HG02623 (cell line): ENCODE data around the gene CC2D2B.
"Not testable (repeated sequence)": the region's sequence is repeated elsewhere in the genome, so short reads cannot be mapped to it uniquely, and the experiment has no call there.

Experiments
- ATAC-seq: cut with Tn5 transposase; IDR thresholded peaks from one replicate; pipeline ENCODE4 v1.9.1; 2021; ENCODE audit warnings: moderate library complexity; ENCODE audit not compliant: unreplicated experiment

Gene CC2D2B

DNA sequence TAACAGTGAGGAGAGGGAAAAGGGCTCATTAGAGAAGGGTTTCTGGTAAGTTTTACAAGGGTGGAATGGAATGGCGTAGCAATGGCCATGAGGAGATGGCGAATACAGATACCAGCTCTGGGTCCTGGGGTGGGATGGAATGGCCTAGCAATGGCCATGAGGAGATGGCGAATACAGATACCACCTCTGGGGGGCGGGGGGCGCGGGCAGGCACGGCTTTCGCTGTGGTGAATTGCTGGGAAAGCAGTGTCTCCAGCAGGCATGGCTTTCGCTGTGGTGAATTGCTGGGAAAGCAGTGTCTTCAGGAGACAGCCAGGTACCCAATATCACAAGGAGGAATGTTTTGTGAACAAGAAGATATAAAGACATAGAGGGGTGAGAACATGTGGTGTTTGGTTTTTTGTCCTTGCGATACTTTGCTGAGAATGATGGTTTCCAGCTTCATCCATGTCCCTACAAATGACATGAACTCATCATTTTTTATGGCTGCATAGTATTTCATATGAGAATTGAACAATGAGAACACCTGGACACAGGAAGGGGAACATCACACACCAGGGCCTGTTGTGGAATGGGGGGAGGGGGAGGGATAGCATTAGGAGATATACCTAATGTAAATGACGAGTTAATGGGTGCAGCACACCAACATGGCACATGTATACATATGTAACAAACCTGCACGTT lies 1.7 kb upstream of the CC2D2B start:
- ATAC-seq: not testable (repeated sequence)

DNA sequence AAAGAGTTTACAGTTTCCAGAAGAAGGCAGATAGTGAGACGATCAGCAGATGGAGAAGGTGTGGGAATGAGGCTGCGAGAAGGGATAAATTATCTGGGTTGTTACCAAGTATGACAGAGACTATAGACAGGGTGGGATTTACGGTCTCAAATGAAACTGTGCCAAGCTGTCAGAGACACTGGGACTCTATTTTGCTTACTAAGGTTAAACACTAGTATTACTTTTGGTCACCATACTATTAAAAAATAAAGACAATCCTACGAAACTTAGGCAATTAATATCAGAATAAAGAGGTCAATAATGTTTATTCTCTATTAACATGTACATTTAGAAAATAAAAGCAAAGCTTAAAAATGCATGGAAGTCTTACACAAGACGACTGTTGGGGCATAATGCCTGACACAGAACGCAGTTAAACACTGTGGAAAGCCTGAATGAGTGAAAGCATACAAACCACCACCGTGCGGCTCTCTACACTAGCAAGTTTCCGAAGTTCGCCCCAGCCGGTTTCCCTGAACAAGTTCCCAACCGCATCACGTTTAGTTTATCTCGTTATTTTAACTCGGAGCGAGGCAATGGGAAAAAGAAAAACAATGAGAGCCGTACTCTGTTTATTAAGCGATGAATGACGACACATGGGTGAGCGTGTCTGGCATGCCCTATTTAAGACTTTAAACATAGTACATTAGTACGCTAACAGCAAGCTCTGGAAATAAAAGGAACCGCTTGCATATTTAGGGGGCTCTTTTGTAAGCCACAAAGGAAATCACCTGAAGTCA lies 909 bp upstream of the CC2D2B start:
- peak; percentile 26 for ATAC-seq

DNA sequence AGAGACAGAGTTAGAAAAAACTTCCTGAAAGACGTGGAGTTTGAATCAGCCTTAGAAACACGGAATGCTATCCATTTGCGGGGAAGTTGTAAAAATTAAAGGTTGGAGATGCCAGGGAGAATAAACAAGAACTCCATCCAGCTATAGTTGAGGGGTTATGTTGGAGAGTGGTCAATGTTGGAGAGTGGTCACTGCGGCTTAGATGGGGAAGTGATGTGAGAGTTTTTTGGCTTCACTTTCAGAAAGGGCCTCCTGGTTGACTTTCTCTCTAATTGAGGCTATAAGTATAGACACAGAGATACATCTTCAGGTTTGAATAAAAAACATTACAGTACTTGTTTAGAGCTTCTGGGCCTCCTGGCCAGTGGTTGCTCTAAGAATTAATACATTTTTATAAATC lies 675 bp downstream of the CC2D2B start:
- no peak for ATAC-seq

DNA sequence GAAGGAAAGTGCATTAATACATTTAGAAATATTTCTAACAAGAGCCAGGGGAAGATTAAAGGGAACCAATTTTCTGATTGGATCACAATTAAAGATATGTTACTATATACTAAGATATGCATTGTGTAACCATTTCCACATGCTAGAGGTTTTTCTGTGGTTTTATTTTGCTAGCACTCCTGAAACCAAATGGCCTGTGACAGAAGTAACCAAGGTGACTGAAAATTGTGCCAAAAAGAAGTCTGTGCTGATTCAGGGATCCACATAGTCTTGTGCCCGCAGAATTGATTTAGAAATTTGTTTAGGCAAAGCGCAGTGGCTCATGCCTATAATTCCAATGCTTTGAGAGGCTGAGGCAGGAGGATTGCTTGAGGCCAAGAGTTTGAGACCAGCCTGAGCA lies 1.8 kb downstream of the CC2D2B start:
- ATAC-seq: no peak

DNA sequence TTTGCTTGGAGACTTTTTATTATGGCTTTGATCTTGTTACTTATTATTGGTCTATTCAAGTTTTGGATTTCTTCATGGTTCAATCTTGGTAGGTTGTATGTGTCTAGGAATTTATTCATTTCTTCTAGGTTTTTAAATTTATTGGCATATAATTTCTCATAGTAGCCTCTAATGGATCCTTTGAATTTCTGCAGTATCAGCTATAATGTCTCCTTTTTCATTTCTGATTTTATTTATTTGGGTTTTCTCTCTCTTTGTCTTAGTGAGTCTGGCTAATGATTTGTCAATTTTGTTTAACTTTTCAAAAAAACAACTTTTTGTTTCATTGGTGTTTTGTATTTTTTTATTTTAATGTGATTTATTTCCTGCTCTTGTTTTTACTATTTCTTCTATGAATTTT lies 8.3 kb downstream of the CC2D2B start:
- not testable (repeated sequence) for ATAC-seq

DNA sequence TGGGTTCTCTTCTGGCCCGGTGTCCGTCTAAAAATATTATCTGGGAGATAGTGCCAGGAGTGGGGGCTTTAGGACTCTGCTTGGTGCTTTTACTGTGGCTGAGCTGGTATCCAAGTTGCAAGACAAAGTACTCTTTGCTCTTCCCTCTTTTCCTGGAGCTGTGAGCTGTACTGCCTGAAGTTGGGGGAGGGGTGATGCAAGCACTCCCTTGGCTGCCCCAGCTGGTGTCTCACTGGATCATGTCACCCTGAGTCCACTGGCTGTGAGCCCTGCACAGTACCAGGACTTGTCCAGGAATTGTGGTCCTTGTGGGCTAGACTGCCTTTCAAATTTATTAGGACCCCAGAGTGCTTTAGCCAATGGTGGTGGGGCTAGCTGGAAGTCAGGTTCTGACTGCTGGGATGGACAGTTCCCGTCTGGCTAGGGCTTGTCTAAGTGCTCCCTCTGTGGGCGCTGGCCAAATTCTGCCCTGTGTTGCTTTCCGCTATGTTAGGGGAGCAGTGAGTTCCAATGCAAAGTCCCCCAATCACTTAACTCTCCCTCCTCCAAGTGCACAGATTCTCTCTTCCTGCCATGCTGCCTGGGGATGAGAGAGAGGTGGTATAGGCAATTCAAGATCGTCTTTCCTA lies 13.1 kb downstream of the CC2D2B start:
- no peak for ATAC-seq

DNA sequence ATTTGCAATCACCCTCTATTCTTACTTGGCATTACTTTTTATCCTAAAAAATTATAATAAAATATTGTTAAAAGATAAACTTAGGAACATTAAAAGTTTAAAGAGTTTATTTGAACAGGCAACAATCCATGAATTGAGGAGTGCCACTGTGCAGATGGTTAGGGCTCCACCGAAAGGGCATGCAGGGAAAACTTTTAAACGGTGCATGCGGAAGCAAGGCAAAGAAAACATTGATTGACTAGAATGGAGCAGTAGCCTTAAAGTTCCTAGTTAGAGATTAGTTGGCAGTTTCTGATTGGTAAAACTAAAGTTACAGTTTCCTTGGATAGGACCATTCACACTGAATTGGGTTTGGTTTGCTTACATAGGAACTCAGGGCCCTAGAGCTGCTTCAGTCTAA lies 17.3 kb downstream of the CC2D2B start:
- no peak for ATAC-seq

DNA sequence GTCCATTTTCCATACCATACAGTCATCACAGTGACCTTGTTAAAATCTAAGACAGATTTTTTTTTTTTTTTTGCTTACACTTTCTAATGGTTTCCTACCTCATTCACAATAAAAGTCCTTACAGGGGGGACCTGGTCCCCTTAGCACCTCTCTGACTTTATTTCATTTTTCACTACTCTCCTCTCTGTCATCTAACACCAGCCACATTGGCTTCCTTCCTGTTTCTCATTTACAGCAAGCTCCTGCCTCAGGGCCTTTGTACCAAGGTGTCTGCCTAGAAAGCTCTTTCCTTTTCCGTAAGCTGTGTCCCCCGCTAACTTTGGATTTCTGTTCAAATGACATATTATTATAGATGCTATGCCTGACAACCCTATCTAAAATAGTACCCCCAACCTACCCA lies 27.7 kb downstream of the CC2D2B start:
- ATAC-seq: no peak

DNA sequence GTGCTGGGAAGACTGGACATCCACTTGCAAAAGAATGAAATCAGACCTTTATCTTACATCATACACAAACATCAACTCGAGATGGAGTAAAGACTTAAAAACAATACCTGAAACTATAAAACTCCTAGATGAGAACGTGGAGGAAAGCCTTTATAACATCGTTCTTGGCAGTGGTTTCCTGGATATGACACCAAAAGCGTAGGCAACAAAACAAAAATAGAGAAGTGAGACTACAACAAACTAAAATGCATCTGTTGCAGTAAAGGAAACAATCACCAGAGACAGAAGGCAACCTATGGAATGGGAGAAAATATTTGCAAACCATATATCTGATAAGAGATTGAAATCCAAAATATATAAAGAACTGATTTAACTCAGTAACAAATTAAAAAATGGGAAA lies 33.3 kb downstream of the CC2D2B start:
- ATAC-seq: no peak

DNA sequence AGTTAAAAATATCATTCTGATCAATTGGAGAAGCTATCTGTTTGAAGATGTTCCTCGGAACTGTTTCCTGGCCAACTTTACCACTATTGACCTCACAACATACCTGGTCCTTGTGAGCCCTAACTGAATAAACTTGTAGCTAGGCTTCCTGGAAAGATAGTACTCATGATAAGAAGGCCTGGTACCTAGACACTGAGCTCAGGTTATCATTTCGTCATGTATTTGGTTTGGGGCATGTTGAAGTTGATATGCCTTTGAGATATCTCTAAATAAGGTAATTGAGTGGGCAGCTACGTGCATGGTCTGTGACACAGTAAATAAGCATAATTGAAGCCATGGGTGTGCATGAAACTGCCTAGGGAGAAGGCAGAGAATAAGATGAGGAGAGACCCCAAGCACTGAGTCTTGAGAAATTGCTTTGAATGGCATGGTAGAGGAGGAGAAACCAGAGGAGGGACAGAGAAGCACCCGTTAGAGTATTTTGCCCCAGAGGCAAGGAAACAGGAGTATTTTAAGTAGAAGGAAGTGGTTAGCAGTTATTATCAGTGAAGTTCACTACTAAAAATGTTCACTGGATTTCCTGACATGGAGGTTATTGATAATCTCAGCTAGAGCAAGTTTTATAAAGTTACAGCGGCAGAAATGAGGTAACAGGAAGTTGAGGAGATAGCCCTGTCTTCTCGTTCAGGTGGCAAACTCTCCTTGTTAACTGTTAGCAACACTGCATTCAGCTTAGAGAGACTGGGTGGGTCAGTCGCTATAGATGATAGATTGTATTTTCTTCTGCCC lies 55.6 kb downstream of the CC2D2B start:
- no peak for ATAC-seq

DNA sequence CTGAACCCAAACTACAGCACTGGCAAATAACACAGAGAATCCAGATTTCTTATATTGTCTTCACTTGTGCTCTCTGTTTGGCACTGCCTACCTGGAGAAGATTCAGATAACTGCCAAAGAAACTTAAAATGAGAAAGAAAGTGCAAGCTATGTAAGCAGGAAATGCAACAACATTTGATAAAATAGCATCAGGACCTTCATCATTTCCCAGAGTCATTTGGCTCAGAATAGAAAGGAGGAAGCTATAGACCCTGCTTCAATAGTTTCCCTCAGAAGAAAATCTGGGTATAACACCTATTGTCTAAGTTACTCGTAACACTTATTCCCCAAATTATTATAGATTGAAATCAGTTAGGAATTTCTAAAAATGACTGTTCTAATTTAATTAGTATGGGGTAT lies 56.2 kb downstream of the CC2D2B start:
- ATAC-seq: no peak

DNA sequence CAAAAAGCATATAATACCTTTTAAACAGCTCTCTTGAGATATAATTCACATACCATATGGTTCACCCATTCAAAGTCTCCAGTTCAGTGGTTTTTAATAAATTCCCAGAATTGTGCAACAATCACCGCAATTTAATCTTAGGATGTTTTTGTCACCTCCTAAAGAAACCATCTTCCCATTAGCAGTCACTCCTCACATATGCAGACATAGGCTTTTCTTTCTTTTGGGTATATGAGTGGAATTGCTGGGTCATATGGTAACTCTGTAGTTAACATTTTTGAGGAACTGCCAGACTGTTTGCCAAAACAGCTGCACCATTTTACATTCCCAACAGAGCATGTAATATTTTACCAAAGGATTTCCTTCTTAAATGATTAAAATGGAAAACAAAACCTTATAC lies 57.0 kb downstream of the CC2D2B start:
- no peak for ATAC-seq

DNA sequence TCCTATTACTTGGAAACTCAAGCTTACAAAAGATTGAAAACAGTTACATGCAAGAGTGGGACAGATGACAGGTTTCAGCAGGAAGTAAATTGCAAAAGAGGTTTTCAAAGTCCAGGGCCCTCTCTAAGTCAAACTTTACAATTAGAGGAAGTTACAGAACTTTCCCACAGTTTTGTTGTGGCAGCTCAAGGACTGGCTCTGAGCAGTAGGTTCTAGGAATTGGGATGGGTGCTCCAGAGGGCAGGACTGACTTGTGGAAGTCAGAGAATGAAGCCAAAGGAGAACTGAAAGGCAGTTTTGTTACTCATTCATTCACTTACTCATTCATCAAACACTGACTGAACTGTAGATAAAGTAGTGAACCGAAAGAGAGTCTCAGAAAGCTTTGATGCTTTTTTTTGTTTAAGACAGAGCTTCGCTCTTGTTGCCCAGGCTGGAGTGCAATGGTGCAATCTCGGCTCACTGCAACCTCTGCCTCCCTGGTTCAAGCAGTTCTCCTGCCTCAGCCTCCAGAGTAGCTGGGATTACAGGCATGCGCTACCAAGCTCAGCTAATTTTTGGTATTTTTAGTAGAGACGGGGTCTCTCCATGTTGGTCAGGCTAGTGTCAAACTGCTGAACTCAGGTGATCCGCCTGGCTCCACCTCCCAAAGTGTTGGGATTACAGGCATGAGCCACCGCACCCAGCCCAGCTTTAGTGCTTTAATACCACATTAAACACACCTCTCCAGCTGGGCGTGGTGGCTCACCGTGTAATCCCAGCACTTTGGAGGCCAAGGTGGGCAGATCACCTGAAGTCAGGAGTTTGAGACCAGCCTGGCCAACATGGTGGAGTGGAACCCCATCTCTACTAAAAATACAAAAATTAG lies 68.8 kb downstream of the CC2D2B start:
- no peak for ATAC-seq

DNA sequence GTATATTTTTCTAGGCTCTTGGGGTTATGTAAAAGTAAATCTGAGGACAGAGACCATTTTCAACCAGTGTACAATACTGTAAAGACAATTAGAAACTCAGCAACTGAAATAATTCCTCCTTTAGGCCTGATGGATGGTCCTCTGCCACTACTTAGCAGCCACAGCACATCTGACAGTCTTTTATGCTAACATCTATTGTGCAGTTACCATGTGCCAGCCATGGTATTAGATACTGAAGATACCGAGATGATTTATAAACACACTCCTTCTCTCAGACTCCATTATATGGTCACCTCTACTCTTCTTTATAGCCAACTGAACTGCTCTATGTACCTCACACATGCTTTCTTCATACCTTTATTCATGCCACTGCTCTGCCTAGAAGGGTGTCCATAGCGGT lies 74.4 kb downstream of the CC2D2B start:
- ATAC-seq: no peak

DNA sequence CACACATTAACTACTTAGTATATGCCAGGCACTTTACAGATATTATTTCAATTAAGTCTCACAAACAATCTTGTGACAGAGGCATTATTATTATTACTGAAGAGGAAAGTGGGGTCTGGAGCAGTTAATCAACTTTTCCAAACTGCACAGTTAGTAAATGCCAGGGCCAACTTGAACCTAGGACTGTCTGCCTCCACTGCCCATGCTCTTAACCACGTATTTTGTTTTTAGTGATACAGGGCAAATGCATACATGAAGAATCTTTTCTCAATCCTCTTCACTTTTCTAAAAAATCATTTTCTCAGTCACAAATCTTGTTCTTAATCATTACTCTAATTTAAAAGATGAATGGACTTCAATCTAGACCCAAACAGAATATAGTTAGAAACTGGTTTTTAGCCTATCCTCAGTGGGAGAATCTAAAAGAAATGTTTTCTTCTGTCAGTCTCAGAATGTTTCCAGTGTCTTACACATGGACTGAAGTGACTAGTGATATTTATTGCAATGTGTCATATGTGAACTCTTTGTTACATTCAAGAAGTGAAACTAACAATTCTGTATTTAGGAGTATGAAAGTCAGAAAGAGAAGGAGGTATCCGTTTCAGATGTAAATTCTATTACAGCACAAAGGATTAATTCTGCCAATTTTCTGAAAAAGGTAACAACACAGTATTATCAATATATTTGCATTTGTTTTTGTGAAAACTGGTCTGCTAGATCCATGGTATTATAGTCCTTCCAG lies 80.1 kb downstream of the CC2D2B start:
- ATAC-seq: peak; percentile 95

DNA sequence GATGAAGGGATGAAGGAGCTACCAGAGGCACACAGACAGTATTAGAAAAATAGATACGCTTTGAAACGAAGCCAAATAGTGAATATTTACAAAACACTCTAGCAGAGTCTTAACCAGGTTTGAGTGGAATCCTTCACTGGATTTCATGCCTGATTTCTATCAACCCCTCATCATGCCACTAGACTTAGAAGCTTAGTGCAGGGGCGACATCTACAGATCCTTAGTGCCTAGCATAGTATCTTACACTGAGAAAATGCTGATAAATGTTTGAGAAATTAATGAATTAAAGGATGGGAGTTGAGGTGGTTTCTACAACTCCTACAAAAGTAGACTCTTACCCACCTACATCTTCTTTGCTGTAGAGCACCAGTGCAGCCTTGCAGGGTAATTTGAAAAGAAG lies 80.9 kb downstream of the CC2D2B start:
- ATAC-seq: no peak

DNA sequence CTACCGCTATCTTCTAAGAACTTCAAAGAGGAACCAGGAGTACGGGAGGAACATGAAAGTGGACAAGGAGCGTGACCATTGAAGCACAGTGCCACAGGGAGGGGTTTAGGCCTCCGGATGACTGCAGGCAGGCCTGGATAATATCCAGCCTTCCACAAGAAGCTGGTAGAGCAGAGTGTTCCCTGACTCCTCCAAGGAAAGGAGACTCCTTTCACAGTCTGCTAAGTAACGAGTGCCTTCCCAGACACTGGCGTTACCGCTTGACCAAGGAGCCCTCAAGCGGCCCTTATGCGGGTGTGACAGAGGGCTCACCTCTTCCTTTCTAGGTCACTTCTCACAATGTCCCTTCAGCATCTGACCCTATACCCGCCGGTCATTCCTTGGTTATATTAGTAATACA lies 86.6 kb downstream of the CC2D2B start:
- not testable (repeated sequence) for ATAC-seq

DNA sequence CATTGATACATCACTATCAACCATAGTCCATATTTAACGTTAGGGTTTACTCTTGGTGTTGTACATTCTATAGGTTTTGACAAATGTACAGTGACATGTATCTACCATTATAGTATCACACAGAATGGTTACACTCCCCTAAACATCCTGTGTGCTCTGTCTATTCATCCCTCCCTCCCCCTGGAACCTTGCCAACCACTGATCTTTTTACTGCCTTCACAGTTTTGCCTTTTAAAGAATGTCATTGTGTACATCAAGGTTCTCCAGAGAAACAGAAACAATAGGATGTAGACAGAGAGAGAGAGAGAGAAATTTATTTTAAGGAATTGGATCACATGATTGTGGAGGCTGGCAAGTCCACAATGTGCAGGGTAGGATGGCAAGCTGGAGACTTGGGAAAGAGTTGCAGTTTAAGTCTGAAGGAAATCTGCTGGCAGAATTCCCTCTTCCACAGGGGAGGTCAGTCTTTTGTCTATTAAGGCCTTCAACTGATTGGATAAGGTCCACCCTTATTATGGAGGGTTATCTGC lies 90.5 kb downstream of the CC2D2B start:
- ATAC-seq: no peak

DNA sequence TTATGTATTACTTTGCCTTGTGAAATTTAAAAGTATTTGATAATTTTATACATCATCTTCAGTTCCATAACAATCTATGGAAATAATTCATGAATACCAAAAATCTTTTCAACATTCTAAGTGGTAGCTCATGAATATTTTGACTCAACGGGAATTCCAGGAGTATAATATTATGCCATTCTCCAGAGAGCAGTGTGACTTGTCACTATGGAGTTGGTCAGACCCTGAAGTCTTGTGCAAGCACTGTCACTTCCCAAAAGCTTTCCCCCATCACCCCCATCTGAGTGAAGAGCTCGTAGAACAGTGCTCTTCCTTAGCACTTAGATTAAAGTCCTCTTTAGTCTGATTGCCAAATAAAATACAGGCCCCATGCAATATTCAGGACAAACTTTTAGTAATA lies 106.2 kb downstream of the CC2D2B start:
- ATAC-seq: no peak
